Measurements from ENCODE around the gene MKKS.

The MKKS gene

DNA sequence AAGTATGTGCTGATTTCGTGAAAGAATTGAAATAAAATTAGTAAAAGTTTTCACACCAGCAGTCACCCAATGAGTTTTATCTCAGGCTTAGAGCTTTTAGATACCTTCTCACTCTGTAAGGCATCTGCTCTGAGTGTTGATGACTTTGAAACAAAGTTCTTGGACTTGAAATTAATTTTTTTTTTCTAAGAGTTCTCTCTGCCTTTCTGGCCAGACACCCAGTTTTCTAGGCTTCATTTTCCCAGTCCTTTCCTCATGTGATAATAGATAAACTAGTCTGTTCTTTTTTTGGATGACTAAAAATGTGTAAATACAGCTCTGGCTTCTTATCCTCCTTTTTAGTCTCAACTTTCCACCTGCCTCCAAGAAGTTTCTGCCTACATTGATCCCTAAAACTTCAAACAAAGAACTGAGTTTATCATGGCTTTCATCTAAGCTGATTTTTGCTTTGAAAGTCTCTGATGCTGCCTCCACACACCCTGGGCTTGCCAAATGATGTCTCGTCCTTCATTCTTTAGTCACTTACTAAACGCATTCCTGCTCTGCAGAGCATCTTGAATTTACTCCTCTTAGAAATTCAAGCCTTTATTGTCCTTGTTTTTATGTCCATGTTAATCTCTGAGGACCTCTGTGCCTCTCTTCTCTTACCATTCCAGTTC, 33.8 kb upstream of the MKKS start:
- TF ChIP-seq, protein P1, sequence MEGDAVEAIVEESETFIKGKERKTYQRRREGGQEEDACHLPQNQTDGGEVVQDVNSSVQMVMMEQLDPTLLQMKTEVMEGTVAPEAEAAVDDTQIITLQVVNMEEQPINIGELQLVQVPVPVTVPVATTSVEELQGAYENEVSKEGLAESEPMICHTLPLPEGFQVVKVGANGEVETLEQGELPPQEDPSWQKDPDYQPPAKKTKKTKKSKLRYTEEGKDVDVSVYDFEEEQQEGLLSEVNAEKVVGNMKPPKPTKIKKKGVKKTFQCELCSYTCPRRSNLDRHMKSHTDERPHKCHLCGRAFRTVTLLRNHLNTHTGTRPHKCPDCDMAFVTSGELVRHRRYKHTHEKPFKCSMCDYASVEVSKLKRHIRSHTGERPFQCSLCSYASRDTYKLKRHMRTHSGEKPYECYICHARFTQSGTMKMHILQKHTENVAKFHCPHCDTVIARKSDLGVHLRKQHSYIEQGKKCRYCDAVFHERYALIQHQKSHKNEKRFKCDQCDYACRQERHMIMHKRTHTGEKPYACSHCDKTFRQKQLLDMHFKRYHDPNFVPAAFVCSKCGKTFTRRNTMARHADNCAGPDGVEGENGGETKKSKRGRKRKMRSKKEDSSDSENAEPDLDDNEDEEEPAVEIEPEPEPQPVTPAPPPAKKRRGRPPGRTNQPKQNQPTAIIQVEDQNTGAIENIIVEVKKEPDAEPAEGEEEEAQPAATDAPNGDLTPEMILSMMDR (conservative IDR thresholded peaks at IDR 0.05; ENCODE audit: control insufficient read depth, insufficient read depth, low read depth, low read length), result no peak
- no peak overlapping the region for H3K4me3 ChIP-seq (ENCODE audit: control insufficient read depth, low read depth, low read length)
- peak; percentile 14 for DNase-seq (ENCODE audit: low read depth)

DNA sequence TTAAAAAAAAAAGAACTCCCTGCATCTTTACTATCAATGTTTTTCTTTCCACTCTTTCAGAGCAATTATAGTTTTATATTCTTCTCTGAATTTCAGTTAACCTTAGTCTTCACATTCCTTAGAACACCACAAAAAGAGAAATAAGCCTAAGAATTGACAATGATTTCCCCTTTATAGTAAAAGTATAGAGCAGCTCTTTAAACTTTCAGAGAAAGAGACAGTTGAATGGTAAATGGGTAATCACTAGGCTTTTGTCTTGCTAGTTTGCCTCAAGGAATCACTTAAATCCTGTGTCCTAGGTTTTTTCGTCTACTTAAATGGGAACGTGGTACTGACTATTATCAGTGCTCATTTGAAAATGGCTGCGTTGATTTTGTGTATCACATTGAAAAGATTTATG, 32.8 kb upstream of the MKKS start:
- TF ChIP-seq, protein P1 (conservative IDR thresholded peaks at IDR 0.05; ENCODE audit: control insufficient read depth, insufficient read depth, low read depth, low read length), result no peak
- DNase-seq (ENCODE audit: low read depth), result no peak
- H3K4me3 ChIP-seq (ENCODE audit: control insufficient read depth, low read depth, low read length), result no peak overlapping the region

DNA sequence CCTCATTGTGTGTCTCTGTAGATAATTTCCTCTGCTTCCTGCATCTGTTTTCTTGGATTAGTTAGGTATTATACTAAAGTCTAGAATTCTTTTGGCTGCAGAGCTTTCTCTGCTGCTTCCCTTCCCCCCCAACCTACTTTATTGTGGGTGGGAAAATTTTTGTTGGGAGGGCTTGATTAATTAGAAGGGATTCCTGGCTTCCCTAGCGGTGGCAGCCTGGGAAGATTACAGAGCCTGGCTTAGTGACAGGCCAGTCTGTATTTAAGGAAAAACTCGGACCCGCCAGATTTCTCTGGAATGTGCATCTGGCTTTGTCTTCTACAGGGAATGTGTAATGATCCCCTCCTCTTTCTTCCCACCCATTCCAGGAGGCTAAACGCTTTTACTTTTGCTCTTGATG, 32.3 kb upstream of the MKKS start:
- DNase-seq (ENCODE audit: low read depth), result peak; percentile 7
- TF ChIP-seq, protein P1 (conservative IDR thresholded peaks at IDR 0.05; ENCODE audit: control insufficient read depth, insufficient read depth, low read depth, low read length), result no peak
- H3K4me3 ChIP-seq (ENCODE audit: control insufficient read depth, low read depth, low read length), result no peak overlapping the region

DNA sequence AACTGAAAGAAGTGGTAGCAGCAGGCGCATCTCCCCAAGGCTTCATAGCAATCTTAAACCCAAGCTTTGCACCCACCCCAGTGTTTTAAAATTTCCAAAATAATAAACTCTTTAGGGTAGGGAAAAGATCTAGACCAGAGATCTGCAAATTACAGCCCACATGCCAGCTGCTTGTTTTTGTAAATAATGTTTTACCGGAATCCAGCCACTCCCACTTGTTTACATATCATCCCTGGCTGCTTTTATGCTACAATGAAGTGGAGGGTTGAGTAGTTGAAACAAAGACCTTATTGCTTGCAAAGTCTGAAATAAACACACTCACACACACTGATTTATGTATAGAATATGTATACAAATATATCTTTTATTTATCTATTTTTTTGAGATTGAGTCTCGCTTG, 31.1 kb upstream of the MKKS start:
- no peak overlapping the region for H3K4me3 ChIP-seq (ENCODE audit: control insufficient read depth, low read depth, low read length)
- DNase-seq (ENCODE audit: low read depth), result no peak
- TF ChIP-seq, protein P1 (conservative IDR thresholded peaks at IDR 0.05; ENCODE audit: control insufficient read depth, insufficient read depth, low read depth, low read length), result no peak

DNA sequence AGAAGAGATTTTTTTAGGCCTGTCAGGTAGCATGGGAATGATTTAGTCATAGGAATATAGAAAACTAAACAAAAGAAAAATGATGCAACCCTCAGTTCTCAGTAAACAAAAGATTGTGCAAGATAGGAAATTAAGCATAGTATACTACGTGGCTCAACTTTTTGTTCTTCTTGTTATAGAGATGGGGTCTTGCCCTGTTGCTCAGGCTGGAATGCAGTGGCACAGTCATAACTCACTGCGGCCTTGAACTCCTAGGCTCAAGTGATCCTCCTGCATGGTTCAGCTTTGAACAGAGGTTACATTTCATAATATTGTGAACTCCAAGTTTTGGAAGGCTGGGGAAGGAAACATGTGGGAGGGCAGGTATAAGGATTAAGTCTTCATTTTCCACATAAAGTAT, 29.6 kb upstream of the MKKS start:
- TF ChIP-seq, protein P1 (conservative IDR thresholded peaks at IDR 0.05; ENCODE audit: control insufficient read depth, insufficient read depth, low read depth, low read length), result no peak
- peak; percentile 21 for DNase-seq (ENCODE audit: low read depth)
- H3K4me3 ChIP-seq (ENCODE audit: control insufficient read depth, low read depth, low read length), result no peak overlapping the region

DNA sequence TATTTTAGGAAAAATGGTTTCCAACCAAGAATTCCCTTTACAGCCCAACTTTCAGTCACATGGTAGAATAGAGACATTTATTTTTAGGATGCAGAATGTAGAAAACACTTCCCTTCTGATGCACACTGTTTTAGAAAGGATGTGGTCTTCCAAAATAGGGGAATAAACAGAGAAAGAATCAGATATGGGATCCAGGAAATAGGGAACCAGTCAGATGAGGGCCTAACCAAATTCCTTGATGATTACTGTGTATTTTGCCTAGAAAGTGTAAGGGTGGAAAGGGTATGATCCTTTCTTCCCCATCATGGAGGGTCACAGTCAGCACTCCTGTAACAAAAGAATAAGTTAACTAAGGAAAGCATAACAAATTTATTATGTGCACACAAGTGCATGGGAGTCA, 28.5 kb upstream of the MKKS start:
- no peak overlapping the region for H3K4me3 ChIP-seq (ENCODE audit: control insufficient read depth, low read depth, low read length)
- DNase-seq (ENCODE audit: low read depth), result no peak
- TF ChIP-seq, protein P1 (conservative IDR thresholded peaks at IDR 0.05; ENCODE audit: control insufficient read depth, insufficient read depth, low read depth, low read length), result no peak

DNA sequence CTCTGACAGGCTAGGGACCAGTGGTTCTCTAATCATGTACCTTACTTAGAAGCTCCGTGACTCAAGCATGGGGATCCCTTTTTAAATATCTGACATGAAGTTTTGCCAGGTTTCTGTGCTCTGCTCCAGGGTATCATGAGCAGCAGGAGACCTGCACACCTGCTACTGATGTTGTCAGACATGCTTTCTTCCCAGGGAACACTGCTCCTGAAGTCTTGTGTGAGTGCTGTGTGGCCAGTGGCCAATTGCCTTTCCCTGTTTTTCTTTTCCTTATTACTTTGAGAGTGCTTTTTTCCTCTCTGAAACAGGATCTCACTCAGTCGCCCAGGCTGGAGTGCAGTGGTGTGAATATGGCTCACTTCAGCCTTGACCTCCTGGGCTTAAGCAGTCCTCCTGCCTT, 27.5 kb upstream of the MKKS start:
- no peak for DNase-seq (ENCODE audit: low read depth)
- TF ChIP-seq, protein P1 (conservative IDR thresholded peaks at IDR 0.05; ENCODE audit: control insufficient read depth, insufficient read depth, low read depth, low read length), result no peak
- H3K4me3 ChIP-seq (ENCODE audit: control insufficient read depth, low read depth, low read length), result no peak overlapping the region
